GM12874 (cell line): ENCODE data around the gene DPP6.

Source experiments
- TF ChIP-seq, protein P1 (sequence below): IDR thresholded peaks from 2 replicates; pipeline ENCODE4 v1.5.1; 2011; ENCODE audit warnings: low read depth, mild to moderate bottlenecking, control low read depth, low read length, moderate library complexity; ENCODE audit not compliant: insufficient read depth

The DPP6 gene

DNA sequence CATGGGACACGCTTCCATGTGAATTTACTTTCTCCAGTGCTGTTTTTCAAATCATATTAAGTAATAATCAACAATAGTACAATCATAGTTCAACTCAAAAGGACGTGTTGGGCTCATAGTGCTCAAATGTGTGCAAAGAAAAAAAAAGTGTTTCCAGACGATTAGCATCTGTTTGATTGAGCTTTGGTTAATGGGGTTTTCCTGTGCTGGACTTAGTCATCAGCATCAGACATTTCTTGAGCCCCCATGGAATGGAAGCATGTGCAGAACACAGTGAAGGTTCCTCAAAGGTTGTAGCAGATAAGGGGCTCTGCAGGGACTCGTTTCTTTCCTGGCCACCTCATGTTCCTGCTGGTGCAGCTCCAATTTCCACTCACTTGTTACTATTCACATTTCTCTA is 716.8 kb downstream of the DPP6 start:
- TF ChIP-seq, protein P1, sequence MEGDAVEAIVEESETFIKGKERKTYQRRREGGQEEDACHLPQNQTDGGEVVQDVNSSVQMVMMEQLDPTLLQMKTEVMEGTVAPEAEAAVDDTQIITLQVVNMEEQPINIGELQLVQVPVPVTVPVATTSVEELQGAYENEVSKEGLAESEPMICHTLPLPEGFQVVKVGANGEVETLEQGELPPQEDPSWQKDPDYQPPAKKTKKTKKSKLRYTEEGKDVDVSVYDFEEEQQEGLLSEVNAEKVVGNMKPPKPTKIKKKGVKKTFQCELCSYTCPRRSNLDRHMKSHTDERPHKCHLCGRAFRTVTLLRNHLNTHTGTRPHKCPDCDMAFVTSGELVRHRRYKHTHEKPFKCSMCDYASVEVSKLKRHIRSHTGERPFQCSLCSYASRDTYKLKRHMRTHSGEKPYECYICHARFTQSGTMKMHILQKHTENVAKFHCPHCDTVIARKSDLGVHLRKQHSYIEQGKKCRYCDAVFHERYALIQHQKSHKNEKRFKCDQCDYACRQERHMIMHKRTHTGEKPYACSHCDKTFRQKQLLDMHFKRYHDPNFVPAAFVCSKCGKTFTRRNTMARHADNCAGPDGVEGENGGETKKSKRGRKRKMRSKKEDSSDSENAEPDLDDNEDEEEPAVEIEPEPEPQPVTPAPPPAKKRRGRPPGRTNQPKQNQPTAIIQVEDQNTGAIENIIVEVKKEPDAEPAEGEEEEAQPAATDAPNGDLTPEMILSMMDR: no peak

DNA sequence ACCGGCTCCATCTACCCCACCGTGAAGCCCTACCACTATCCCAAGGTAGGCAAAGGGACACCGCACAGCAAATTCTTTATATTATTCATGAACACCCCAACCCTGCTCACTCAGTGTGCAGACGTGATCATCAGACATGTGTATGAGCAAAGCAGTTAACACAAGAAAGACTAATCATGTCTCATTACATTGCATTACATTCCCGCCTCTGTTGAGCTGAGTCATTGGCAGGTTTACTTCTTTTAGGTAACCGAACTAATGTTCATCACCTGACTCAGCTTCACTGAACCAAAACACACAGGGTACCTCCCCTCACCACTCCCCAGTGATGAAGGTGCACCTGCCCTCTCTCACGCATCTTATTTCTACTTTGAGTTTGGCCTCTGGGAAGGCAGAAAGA is 717.3 kb downstream of the DPP6 start:
- TF ChIP-seq, protein P1: no peak

DNA sequence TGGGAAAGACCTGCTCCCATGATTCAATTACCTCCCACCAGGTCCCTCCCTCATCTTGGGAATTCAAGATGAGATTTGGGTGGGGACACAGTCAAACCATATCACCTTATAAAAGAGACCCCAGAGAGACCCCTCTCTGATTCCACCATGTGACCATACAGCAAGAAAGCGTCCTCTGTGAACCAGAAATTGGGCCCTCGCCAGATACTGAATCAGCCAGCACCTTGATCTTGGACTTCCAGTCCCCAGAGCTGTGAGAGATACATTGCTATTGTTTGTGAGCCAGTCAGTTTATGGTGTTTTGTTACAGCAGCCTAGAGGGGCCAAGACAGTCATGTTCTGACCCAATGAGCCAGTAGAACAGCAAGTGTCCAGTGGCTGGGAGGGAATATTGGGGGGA is 718.2 kb downstream of the DPP6 start:
- TF ChIP-seq, protein P1: no peak

DNA sequence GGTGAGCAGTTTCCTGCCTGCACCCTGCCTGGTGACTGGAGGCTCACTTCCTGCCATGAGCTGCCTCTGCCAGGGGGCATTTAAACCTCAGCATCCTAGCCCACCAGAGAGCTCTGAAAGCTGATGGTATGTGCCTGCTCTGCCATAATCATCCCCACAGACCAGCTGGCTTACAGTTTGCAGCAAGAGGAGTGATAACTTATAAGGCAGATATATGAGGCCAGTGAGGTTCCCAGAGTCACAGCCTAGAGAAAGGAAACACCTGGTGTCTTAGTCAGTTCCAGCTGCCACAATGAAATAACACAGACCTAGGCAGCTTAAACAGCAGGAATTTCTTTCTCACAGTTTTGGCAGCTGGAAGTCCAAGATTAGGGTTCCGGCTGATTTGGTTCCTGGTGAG is 718.8 kb downstream of the DPP6 start:
- TF ChIP-seq, protein P1: no peak

DNA sequence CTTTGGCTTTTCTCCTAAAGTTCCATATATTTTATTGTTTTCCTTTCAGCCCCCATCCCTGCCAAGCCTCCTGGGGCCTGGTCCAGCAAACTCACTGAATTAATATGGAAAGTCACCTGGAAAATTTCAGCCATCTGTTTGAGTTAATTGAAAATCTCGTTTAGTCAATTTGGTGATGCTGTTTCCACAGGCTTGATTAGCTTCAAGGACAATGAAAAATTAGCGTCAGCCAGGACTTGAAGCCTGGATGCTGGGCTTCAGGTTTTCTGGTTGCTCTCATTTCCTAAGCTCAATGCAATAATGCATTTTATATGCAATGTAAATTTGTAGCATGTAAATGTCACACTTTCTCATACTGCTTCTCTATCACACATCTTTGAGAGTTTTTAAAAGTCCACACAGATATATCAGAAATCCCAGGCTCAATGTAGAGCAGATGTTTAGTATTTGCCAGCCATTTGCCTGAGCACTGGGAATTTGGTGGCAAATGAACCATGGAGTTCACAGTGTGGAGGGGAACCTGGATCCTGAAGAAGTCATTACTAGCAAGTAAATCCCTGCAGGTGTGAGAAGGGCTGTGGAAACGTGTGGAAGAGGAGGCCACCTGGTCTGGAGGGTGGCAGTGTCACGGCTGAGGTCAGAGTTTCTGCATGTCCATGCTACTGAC is 722.2 kb downstream of the DPP6 start:
- TF ChIP-seq, protein P1: no peak

DNA sequence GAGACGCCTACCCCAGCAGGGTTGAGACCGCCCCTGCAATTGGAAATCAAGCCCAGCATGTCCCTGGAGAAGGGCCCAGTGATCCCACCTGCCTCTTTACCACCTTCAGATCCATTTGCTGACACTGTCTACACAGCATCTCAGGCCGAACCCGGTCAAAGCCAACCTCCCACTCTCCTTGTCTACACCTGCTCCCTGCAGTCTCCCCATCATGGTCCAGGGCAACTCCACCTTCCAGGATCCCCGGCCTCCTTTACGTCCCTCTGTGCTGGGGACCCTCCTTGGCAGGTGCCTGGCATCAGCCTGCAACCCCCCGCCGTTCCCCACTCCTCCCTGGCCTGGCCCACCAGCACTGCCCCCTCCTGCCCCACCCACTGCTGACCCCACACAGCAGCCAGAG is 723.5 kb downstream of the DPP6 start:
- TF ChIP-seq, protein P1: no peak

DNA sequence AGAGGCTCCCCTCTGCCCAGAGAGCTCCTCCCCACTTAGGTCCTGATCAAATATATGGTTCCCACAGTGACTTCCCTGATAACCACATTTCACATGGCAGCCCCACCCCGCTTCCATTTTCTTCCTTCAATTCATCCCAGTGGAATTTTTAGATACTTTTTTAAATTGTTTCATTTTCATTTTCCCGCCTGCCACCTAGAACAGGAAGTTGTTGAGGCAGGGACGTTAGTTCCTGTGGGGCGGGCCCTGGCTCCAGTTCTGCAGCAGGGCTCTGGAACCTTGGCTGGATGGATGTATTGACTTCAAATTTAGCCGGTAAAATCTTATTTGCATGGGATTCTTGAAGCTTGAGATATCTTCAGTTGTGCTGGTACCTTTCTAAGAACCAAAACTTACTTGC is 724.2 kb downstream of the DPP6 start:
- TF ChIP-seq, protein P1: no peak

DNA sequence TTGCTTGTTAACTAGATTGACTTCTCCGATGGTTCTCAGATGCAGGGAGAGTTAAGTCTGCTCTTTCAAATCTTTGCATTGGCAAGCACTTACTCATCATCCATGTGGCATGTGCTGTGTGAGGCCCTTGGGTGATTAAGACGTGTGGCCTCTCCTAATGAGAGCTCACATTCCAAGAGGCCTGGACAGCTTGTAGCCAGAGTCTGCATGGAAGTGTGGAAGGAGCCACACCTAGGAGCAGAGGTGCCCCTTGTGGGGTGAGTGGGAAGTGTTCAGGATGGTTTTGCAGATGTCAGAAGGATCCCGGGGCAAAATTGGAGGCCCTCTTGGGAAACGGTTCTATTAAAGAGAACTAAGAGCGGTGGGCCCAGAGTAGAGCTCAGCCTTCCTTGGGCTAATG is 724.8 kb downstream of the DPP6 start:
- TF ChIP-seq, protein P1: no peak
